PC-9 (cell line): ENCODE results near the gene PKHD1. TPM values are rescaled to one million over a fixed set of nuclear protein-coding genes. Genes with fewer than 3 reads are reported as not detected.

Experiments used
- BruUV-seq: library from RNA; stranded (reverse); fragments of 400-500 nt; replicated peaks from 2 replicates; lab custom pipeline; 2021; lab: Mats Ljungman, UMichigan
- CTCF ChIA-PET: fragments of 300-600 bp; sonication (Branson Sonifier 250); formaldehyde crosslinking; loops from one replicate; lab custom pipeline; 2022; ENCODE audit warnings: antibody characterized with exemption; lab: Charles Lee
- POLR2A ChIA-PET: fragments of 300-600 bp; sonication (Branson Sonifier 250); formaldehyde crosslinking; loops from one replicate; lab custom pipeline; 2022; ENCODE audit warnings: antibody characterized with exemption; ENCODE audit not compliant: unreplicated experiment; lab: Charles Lee
- DNase-seq, 2 experiments: peaks; one replicate each; pipeline versions ENCODE4 v3.0.0 to v3.0.0-alpha.2; 2015 to 2022; ENCODE audit warnings: mixed read lengths in 1 of 2
- H2AFZ ChIP-seq: fragments of 200-600 bp; sonication (generic); 2 replicates; pipeline ENCODE4 v1.8.1; 2017; ENCODE audit warnings: antibody characterized with exemption
- H3F3A ChIP-seq: fragments of 200-600 bp; sonication (generic); 2 replicates; pipeline ENCODE4 v1.8.1; 2017; ENCODE audit warnings: antibody characterized with exemption, mild to moderate bottlenecking, low read depth; ENCODE audit not compliant: insufficient read depth
- H3K27ac ChIP-seq: fragments of 200-600 bp; sonication (generic); 2 replicates; pipeline ENCODE4 v1.6.1; 2016; ENCODE audit warnings: mixed run types
- H3K27me3 ChIP-seq: fragments of 200-600 bp; sonication (generic); 2 replicates; pipeline ENCODE4 v1.6.1; 2016; ENCODE audit warnings: low read depth, mixed run types; ENCODE audit not compliant: insufficient read depth
- H3K36me3 ChIP-seq: fragments of 200-600 bp; sonication (generic); 2 replicates; pipeline ENCODE4 v1.6.1; 2016; ENCODE audit warnings: low read depth, mixed run types
- H3K4me1 ChIP-seq: fragments of 200-600 bp; sonication (generic); replicated peaks from 2 replicates; pipeline ENCODE4 v1.6.1; 2016; ENCODE audit warnings: mixed run types; ENCODE audit not compliant: insufficient read depth
- H3K4me2 ChIP-seq: fragments of 200-600 bp; sonication (generic); 2 replicates; pipeline ENCODE4 v1.6.1; 2017; ENCODE audit warnings: mixed run types
- H3K4me3 ChIP-seq: fragments of 200-600 bp; sonication (generic); 2 replicates; pipeline ENCODE4 v1.6.1; 2016; ENCODE audit warnings: mixed run types
- H3K79me2 ChIP-seq: fragments of 200-600 bp; sonication (generic); 2 replicates; pipeline ENCODE4 v1.6.1; 2017; ENCODE audit warnings: low read depth, mixed run types
- H3K9me2 ChIP-seq: fragments of 200-600 bp; sonication (generic); 2 replicates; pipeline ENCODE4 v1.8.1; 2017; ENCODE audit warnings: mild to moderate bottlenecking; ENCODE audit not compliant: insufficient read depth
- H3K9me3 ChIP-seq: fragments of 200-600 bp; sonication (generic); 2 replicates; pipeline ENCODE4 v1.8.1; 2016; ENCODE audit warnings: low read depth; ENCODE audit not compliant: insufficient read depth
- H4K20me1 ChIP-seq: fragments of 200-600 bp; sonication (generic); 2 replicates; pipeline ENCODE4 v1.8.1; 2017; ENCODE audit not compliant: insufficient read depth
- CTCF ChIP-seq: fragments of 200-600 bp; sonication (generic); conservative IDR thresholded peaks from 2 replicates; pipeline ENCODE4 v1.6.1; 2017; ENCODE audit warnings: mixed run types, antibody characterized with exemption, mild to moderate bottlenecking, moderate library complexity
- EZH2 ChIP-seq: fragments of 200-600 bp; sonication (generic); IDR thresholded peaks from 2 replicates; pipeline ENCODE4 v1.8.0; 2017; ENCODE audit warnings: antibody characterized with exemption, low read depth
- intact Hi-C: fragments of 100-400 bp; cut with micrococcal nuclease; formaldehyde crosslinking; loops from one replicate; pipeline ENCODE4 v1.10.0; 2022; ENCODE audit not compliant: unreplicated experiment
- total RNA-seq: library from RNA; stranded (reverse); gene quantifications from 2 replicates; pipeline ENCODE4 v1.2.3, GENCODE V29; 2021

PKHD1 gene
- total RNA-seq, 1 experiment from 2014 or later, result not detected

GRCh38 chr6:51792273-51793030 lies 295.0 kb downstream of the PKHD1 start:
- no TSS peak for BruUV-seq
- intact Hi-C loops, result no loop called here
- Histone ChIP-seq H4K20me1 (no peaks in the 10 kb centered on the region), H3K4me3 (no peak overlapping the region), H3K4me1 (no peaks in the 10 kb centered on the region), H2AFZ (no peak overlapping the region), H3K27me3 (no peaks in the 10 kb centered on the region), H3K9me2 (no peaks in the 10 kb centered on the region), H3K79me2 (no peaks in the 10 kb centered on the region), H3F3A (no peaks in the 10 kb centered on the region), H3K36me3 (no peaks in the 10 kb centered on the region), H3K4me2 (no peak overlapping the region), H3K27ac (no peak overlapping the region), H3K9me3 (no peaks in the 10 kb centered on the region)
- CTCF ChIA-PET, result no interaction called here
- POLR2A ChIA-PET, result interaction anchor here (0.6 kb wide), 1 partner anchor 1317 kb away, joined by 11 read pairs; no protein-coding TSS in a partner anchor
- no peak for TF ChIP-seq CTCF
- TF ChIP-seq EZH2, result no peak
- no peak for DNase-seq

DNA sequence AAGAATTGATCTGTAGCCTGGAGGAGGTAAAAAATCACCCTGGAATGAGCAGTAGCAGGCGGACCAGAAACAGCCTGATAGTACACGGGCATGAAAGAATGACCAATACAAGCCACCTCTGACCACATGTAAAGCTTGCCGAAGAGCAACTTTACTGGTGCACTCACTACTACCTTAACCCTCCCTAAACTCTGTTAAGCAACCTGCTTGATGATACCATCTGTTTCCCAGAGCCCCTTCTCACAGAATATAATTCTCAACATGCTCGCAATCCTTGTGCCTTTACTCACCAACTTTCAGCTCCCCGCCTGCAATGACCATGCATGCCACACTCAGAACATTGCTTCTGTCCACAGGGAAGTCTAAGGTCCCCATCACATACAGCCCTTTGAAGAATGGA lies 296.5 kb downstream of the PKHD1 start:
- Histone ChIP-seq H3K36me3 (no peaks in the 10 kb centered on the region), H4K20me1 (no peaks in the 10 kb centered on the region), H3K79me2 (no peaks in the 10 kb centered on the region), H3K4me2 (no peak overlapping the region), H3K9me3 (no peaks in the 10 kb centered on the region), H3K4me1 (no peaks in the 10 kb centered on the region), H3K27ac (no peak overlapping the region), H3K27me3 (no peaks in the 10 kb centered on the region), H2AFZ (no peak overlapping the region), H3K4me3 (no peak overlapping the region), H3K9me2 (no peaks in the 10 kb centered on the region), H3F3A (no peaks in the 10 kb centered on the region)
- intact Hi-C loops, result no loop called here
- DNase-seq, result no peak
- ChIA-PET POLR2A (no interaction called here), CTCF (no interaction called here)
- TF ChIP-seq CTCF (no peak), EZH2 (no peak)
- no TSS peak for BruUV-seq

- no peak for DNase-seq
- H4K20me1 ChIP-seq, result no peaks in the 10 kb centered on the region
- no peak for TF ChIP-seq CTCF
- TF ChIP-seq EZH2, result no peak
- no peaks in the 10 kb centered on the region for H3K9me2 ChIP-seq
- H2AFZ ChIP-seq, result no peak overlapping the region
- no peaks in the 10 kb centered on the region for H3F3A ChIP-seq
- H3K27ac ChIP-seq, result no peak overlapping the region
- CTCF ChIA-PET, result no interaction called here
- no peak overlapping the region for H3K4me2 ChIP-seq
- no peaks in the 10 kb centered on the region for H3K27me3 ChIP-seq
- BruUV-seq, result no TSS peak
- POLR2A ChIA-PET, result no interaction called here
- no peak overlapping the region for H3K4me3 ChIP-seq
- no peaks in the 10 kb centered on the region for H3K36me3 ChIP-seq
- H3K4me1 ChIP-seq, result no peaks in the 10 kb centered on the region
- intact Hi-C loops, result no loop called here
- no peaks in the 10 kb centered on the region for H3K9me3 ChIP-seq
- H3K79me2 ChIP-seq, result no peaks in the 10 kb centered on the region
Measured at GRCh38 chr6:51788121-51788520, 299.3 kb downstream of the PKHD1 start.
